NCI-H524 (cell line): Measurements from ENCODE around the gene KIF2A.

ENCODE experiments used
- DNase-seq, 2 experiments: peaks; one replicate each; lab custom pipeline; 2025; lab: John Stamatoyannopoulos, UW

The KIF2A gene

GRCh38 chr5:62291829-62292228 lies 14.2 kb upstream of the KIF2A start:
- peak in 1 of 2 experiments; percentile 1 for DNase-seq

GRCh38 chr5:62296998-62297397 lies 9.0 kb upstream of the KIF2A start:
- no peak for DNase-seq

GRCh38 chr5:62298118-62298517 lies 7.9 kb upstream of the KIF2A start:
- no peak for DNase-seq

GRCh38 chr5:62299101-62299500 lies 6.9 kb upstream of the KIF2A start:
- no peak for DNase-seq

GRCh38 chr5:62299600-62299999 lies 6.4 kb upstream of the KIF2A start:
- DNase-seq, result no peak

- DNase-seq, result no peak
Observed at GRCh38 chr5:62305358-62305714, 670 bp upstream of the KIF2A start.

GRCh38 chr5:62306323-62306895 lies 403 bp downstream of the KIF2A start:
- DNase-seq, result peak; percentile 38 to 69

GRCh38 chr5:62306896-62307689 lies 1.1 kb downstream of the KIF2A start:
- peak; percentile 3 to 22 for DNase-seq

- no peak for DNase-seq
Observed at GRCh38 chr5:62308439-62308838, 2.4 kb downstream of the KIF2A start.

GRCh38 chr5:62309107-62309506 lies 3.1 kb downstream of the KIF2A start:
- DNase-seq, result no peak

- no peak for DNase-seq
Observed at GRCh38 chr5:62310426-62311143, 4.6 kb downstream of the KIF2A start.

GRCh38 chr5:62312036-62312435 lies 6.0 kb downstream of the KIF2A start:
- DNase-seq, result no peak

GRCh38 chr5:62312674-62313073 lies 6.7 kb downstream of the KIF2A start:
- no peak for DNase-seq

- no peak for DNase-seq
Observed at GRCh38 chr5:62314213-62314830, 8.3 kb downstream of the KIF2A start.

GRCh38 chr5:62315376-62316175 lies 9.6 kb downstream of the KIF2A start:
- peak in 1 of 2 experiments; percentile 28 for DNase-seq

- DNase-seq, result no peak
Observed at GRCh38 chr5:62316176-62316502, 10.1 kb downstream of the KIF2A start.

- no peak for DNase-seq
Observed at GRCh38 chr5:62317810-62318209, 11.8 kb downstream of the KIF2A start.

- DNase-seq, result no peak
Observed at GRCh38 chr5:62322484-62322883, 16.5 kb downstream of the KIF2A start.

GRCh38 chr5:62326302-62326701 lies 20.3 kb downstream of the KIF2A start:
- DNase-seq, result no peak

GRCh38 chr5:62326702-62327101 lies 20.7 kb downstream of the KIF2A start:
- no peak for DNase-seq

GRCh38 chr5:62327138-62328053 lies 21.4 kb downstream of the KIF2A start:
- DNase-seq, result no peak
